GM18507 (cell line): Measurements from ENCODE around the gene CYP26B1.

Experiments
- DNase-seq: peaks from one replicate; pipeline ENCODE4 v3.0.0; 2011; ENCODE audit warnings: low read depth; ENCODE audit not compliant: insufficient read length; ENCODE audit errors: extremely low spot score
- FAIRE-seq: peaks from 2 replicates; lab custom pipeline; 2011; peaks lifted over from hg19 to GRCh38; lab: Jason Lieb, UNC

Gene CYP26B1

DNA sequence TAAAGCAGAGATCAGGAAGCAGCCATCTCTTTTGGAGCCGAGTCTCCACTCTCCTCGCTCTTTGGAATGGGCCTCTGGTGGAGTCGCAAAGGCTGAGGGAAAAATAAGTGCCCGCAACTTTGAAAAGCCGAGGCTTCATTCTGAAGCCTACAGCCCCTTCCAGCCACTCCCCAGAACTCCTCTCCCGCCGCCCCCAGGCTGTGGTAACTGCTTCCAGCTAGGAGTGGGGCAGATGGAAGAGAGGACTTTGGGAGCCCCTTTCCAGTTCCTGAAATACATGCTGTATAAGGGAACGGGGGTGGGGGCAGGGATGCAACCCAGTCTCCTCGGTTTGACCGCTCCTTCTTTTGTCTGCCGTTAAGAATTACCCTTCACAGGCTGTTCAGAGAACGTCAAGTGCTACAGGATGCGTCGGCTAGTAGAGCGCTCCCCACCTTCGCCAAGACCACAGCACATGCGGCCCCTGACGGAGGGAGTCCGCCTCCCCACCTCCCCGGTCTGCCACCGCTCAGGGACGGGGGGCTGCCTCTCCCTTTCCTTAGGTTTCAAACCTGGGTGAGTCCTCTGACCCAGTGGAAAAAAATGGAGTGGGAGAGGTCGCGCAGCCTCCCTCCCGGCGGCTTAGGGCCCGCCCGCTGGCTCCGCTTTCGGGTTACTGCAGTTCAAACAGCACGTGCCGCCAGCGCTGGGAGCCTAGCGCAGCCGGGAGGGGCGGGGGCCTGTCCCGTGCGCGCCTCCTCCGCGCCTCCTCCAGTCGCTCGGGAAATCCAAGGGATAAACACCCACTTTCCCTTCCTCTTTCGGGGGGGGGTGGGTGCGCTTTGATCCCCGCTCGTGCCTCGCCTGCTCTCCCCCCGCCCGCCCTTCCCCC lies 4.9 kb downstream of the CYP26B1 start:
- FAIRE-seq, result no peak
- no peak for DNase-seq

GRCh38 chr2:72141881-72142451 lies 5.7 kb downstream of the CYP26B1 start:
- no peak for FAIRE-seq

DNA sequence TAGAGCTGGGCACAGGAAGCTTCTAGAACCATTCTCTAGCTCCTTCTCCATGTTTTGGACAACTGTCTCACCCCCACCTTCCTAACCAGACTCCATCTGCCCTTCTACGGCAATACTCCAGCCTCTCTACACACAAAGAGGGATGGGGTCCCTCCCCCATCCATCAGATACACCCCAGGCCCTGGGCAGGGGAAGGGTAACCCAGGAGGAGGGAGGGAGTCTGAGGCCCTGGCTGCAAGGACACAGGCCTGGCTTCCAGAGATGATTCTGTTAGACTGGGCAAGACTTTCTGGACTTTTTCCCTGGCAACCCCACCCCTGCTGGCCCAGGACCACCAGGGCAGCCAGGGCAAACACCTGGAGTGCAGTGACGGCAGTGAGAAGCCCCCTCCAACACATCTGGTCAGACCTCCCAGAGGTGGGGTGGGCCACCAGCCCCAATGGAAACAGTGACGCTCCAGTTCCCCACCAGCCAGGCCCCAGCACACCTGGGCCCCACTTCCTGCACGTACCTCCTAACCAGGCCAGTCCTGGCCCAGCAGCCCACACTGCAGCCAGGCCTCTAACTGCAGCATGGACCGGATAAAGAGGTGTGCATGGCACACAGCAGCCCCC lies 6.5 kb downstream of the CYP26B1 start:
- DNase-seq, result no peak
- FAIRE-seq, result no peak

More at GRCh38 chr2:72141881-72142451, 5.7 kb downstream of the CYP26B1 start:
- DNase-seq, result no peak

DNA sequence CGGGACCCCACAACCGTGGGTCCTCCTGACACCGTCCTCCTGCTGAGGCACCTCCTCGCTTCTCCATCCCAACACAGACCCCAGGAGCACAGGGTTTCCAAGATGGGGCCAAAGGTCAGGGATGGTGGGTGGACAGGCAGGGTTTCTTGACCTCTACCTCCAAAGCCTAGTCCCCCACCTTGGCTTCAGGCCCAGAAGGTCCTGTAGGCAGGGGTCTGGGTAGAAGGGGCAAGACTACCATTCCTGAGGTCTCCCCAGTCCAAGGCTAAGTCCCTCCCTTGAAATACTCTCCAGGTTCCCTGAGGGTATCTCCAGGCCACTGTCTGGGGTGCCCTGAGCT lies 7.1 kb downstream of the CYP26B1 start:
- FAIRE-seq (no peak), DNase-seq (no peak)

DNA sequence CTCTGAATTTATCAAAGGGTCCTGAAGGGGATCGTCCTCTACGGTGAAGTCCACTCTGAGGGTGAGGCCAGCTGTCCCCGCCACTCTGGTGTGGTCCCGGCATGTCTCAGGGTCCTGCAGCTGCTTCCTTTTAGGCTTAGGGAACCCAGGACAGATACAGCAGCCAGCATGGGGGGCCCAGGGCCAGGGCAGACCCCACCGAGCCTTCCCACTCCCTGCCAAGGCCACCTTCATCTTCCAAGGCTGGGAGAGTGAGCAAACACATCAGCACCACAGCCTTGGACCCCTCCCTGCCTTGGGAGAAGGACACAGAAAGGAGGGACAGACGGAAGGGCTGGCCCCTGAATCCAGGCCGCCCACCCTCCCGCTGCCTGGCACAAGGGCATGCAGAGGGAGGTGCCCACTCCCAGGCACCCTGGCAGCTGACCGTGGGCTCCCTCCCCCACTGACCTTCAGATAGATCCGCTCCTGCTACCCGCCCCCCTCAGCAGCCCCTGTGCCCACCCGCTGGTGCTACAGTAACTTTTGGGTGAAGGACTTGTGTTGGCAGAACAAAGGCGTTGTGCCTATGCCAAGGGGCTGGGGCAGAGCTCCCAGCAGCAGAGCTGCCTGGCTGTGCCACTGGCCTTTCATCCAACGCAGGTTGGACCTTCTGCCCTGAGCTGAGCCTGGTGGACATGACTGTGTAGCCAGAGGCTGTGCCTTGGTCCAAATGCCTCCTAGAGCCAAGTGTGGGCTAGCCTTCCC lies 7.6 kb downstream of the CYP26B1 start:
- no peak for DNase-seq
- no peak for FAIRE-seq

GRCh38 chr2:72139471-72139873 lies 8.2 kb downstream of the CYP26B1 start:
- DNase-seq, result no peak
- no peak for FAIRE-seq

GRCh38 chr2:72138921-72139381 lies 8.7 kb downstream of the CYP26B1 start:
- FAIRE-seq, result no peak
- no peak for DNase-seq

DNA sequence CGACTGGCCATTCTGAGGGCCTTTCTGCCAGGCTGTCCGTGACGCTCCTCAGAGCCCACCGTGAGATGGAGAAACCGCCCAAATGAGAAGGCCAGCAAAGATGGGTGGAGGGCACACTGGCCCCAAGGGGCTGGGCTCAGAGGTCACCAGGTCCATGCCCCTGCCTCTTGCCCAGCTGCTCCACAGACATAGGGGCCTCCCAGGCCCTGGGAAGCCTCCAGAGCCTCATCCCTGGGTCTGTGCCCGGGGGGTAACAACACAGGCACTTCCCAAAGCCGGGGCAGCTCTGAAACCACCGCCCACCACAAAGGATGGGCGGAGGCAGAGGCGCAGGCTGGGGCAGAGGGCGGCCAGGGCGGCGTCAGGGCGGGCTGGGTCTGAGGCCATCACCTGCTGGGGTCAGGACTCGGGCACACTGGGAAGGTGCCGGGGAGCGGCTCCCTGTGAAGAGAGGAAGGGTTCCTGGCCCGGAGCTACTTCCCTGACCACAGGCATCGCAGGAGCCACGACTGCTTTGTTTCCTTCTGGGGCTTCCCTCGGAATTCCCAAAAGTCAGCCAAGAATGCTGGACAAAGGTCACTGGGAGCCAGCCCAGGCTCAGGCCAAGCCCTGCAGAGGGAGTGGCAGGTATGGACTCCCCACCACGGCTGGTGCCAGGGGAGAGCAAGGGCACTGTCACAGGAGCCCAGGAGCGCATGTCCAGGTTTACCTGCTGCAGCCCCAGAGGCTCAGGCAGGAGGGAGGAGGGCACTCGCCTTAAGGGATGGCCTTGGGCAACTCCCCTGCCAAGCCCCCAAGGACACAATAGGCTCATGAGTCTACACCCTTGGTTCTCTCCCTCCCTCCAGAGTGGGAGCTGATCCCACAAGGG lies 9.4 kb downstream of the CYP26B1 start:
- FAIRE-seq, result no peak
- DNase-seq, result no peak

GRCh38 chr2:72137498-72138010 lies 10.1 kb downstream of the CYP26B1 start:
- no peak for FAIRE-seq
- peak; percentile 54 for DNase-seq

DNA sequence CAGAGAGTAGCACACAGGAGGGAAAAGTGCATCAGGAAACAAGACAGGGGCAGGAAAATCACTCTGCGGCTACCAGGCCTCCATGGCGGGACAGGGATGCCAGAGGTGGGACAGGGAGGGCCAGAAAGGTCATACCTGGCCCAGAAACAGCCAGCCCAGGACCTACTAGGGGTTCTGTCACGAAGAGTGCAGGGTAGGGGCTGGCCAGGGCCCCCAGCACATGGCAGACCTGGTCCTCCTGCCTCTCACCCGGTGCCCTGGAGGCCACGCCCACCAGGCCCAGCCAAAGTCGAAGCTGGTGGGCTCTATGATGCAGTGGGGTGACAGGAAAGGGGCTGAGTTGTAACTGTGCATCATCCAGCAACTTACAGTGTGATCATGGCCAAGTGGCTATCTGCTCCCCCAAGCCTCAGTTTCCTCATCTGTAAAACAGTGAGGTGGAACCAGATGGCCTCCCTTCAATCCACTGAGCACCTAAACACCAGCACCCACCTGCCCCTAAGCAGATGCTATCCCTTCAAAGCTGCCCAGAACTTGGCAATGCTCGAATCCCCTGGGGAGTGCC lies 10.6 kb downstream of the CYP26B1 start:
- no peak for FAIRE-seq

GRCh38 chr2:72136331-72136730 lies 11.3 kb downstream of the CYP26B1 start:
- no peak for DNase-seq
- no peak for FAIRE-seq

More for the DNA sequence above, 10.6 kb downstream of the CYP26B1 start:
- DNase-seq, result no peak

- DNase-seq (no peak), FAIRE-seq (no peak)
Observed at GRCh38 chr2:72135921-72136320, 11.7 kb downstream of the CYP26B1 start.

DNA sequence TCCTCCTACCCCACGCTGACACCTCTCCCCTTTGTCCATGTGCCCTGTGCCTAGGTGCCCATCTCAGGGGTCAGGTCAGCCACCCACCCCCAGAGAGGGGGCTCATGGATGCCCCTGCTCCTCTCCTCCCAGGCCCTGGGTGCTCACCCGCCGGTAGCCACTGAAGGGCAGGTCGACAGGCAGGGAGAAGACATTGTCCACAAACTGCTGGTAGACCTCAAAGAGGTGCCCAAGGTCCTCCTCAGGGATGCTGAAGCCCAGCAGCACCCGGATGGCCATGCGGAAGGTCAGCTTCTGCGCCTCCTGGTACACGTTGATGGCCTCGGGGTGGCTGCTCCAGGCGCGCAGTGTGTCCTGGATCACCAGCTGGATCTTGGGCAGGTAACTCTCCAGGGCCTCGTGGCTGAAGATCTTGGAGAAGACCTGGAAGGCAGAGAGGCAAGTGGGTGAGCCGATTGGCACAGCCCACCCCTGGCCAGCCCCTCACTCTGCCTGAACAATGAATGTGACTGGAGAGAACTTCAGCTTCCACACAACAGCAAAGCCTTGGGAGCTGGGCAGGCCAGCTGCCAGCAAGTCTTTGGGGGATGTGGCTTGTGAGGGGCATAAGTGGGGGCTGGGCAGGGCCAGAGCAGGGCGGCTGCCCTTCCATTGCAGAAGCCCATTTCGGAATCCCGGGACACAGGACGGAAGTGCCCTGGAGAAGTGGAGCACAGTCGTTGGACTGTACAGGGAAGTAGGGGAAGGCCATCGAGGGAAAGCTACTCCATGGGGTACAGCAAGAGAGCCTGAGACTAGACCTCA lies 12.5 kb downstream of the CYP26B1 start:
- DNase-seq, result no peak
- no peak for FAIRE-seq

DNA sequence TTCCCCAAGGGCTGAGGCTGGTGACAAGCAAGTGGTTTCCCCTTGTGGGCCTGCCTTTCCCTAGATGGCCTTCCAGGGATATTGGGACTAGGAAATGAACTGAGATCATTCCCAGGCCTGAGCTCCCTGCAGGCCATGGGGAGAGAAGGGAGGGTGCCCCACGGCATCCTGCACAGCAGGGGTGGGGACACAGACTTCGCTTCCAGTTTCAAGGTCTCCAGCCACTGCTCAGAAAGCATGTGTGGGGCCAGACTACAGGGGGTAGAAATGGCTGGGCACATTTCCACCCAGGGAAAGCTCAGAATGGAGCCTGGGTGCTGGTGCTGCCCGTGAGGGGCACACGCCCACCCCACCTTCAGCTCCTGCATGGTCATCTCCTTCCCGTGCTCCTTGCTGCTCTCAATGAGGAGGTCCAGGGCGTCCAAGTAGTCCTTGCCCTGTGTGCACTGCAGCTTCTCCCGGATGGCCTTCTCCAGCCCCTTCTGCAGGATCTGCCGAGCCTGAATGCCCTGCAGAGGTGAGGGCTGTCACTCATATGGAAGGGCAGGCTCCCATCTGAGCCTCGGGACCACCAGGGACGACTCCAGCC lies 13.2 kb downstream of the CYP26B1 start:
- FAIRE-seq (no peak), DNase-seq (no peak)

- no peak for FAIRE-seq
- DNase-seq, result no peak
Observed at GRCh38 chr2:72133721-72134407, 13.8 kb downstream of the CYP26B1 start.

DNA sequence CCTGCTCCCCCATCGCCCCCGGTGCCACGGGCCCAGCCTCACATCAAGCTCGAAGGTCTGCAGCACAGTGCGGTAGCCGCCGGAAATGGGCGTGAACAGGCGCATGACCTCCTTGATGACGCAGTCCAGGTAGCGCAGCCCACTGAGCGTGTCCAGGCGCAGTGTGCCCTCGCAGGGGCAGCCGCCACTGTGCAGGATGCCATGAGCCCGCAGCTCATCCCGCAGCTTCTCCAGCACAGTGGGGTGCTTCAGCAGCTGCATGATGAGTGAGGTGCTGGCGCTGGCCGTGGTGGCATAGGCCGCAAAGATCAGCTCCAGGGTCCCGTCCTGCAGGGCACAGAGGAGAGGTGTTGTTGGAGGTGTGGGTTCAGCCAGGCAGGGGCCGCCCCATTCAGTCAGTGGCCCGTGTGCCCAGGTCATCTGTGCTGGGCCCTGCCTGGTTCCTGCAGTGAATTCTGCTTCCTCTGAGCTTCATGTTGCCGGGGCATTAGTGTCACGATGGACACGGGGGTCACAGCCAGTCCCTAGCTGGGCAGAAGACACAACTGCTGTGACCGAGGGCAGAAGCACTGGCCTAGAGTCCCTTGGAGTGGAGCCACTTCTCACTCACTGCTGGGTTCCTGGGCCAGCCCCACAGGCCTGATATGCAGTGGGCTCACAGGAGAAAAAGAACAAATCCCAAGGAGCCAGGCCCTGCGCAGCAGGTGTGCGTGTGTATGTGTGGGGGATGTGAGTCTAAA lies 14.5 kb downstream of the CYP26B1 start:
- FAIRE-seq (no peak), DNase-seq (no peak)
